ENCODE results near the gene MED26. TPM values are rescaled to one million over a fixed set of nuclear protein-coding genes. Genes with fewer than 3 reads are reported as not detected.

Gene MED26
- total and polyA plus RNA-seq, 2 of the 13 experiments (the other 11 are each of a cell fraction or from before 2014, with no cell fraction given), result 3.5 to 3.8 TPM

DNA sequence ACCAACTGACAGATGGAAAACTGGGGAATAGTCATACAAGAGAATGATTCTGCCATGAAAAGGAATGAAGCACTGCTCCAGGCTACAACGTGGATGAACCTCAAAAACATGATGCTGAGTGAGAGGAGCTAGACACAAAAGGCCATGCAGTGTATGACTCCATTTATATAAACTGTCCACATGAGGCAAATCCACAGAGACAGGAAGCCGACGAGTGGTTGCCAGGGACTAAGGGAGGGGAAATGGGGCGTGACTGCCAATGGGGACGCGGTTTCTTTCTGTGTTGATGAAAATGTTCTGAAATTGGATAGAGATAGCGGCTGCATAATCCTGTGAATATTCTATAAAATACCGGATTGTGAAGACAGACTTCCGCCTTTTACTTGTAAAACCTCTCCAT, 21.7 kb upstream of the MED26 start:
- FAIRE-seq (no peak), DNase-seq (ENCODE audit: low spot score) (no peak), ATAC-seq (no peak)
- H3K27me3 ChIP-seq (ENCODE audit: control insufficient read depth in 1 of 2, insufficient read depth in 2 of 2, low read length in 2 of 2), result no peaks in the 10 kb centered on the region
- H3K9ac ChIP-seq (ENCODE audit: insufficient read depth, low read depth, low read length), result no peak overlapping the region
- peaks cover 21 to 54% of the 10 kb centered on the region in 2 experiments for H3K36me3 ChIP-seq (replicated peaks in 1 of 2; ENCODE audit: control insufficient read depth in 1 of 2, insufficient read depth in 2 of 2, low read length in 2 of 2)
- no peaks in the 10 kb centered on the region for H3K4me1 ChIP-seq (ENCODE audit: insufficient read depth, low read length)
- in situ Hi-C loops (cut with HindIII; ENCODE audit: extremely low pct_ligation_motif_present, low pct_unique_long_range_greater_than_20kb), result no loop called here
- H3K79me2 ChIP-seq (ENCODE audit: insufficient read depth, low read length), result peaks cover 7% of the 10 kb centered on the region
- WGBS (ENCODE audit: low lambda C conversion rate), result 99% methylated on average over 9 of the region's 9 CpGs
- H2AFZ ChIP-seq (ENCODE audit: low read length), result no peak overlapping the region
- intact Hi-C loops (cut with micrococcal nuclease; ENCODE audit: unreplicated experiment), result no loop called here
- H4K20me1 ChIP-seq (ENCODE audit: insufficient read depth, low read length), result no peaks in the 10 kb centered on the region
- ChIA-PET POLR2A (interaction anchor here (1.9 kb wide), 1 partner anchor 11 kb away, joined by 9 read pairs; the partner anchor contains the start of gene TMEM38A), CTCF (ENCODE audit: low intra/inter-chr PET ratio, low total read pairs) (no interaction called here)
- no peak overlapping the region for H3K27ac ChIP-seq (ENCODE audit: extremely low read length, insufficient read depth, low read length)
- no TSS peak for BruUV-seq (replicated peaks)
- H3K9me3 ChIP-seq (ENCODE audit: low read length), result no peaks in the 10 kb centered on the region
- TF ChIP-seq NR2F1 (CRISPR knock-in tag; IDR thresholded peaks at IDR 0.05), result no peak
- TF ChIP-seq EP300 (IDR thresholded peaks at IDR 0.05; ENCODE audit: low read depth in 2 of 2, low read length in 2 of 2), result no peak
- no peak for TF ChIP-seq EP300 (CRISPR knock-in tag; IDR thresholded peaks at IDR 0.05; ENCODE audit: borderline replicate concordance)
- TF ChIP-seq JUND (CRISPR knock-in tag; IDR thresholded peaks at IDR 0.05), result no peak
- no peak for TF ChIP-seq NAIF1 (CRISPR knock-in tag; IDR thresholded peaks at IDR 0.05; ENCODE audit: borderline replicate concordance)
- TF ChIP-seq CREB1 (IDR thresholded peaks at IDR 0.05), result no peak
- no peak for TF ChIP-seq CREB1 (CRISPR knock-in tag; IDR thresholded peaks at IDR 0.05)
- TF ChIP-seq ZNF263 (CRISPR knock-in tag; IDR thresholded peaks at IDR 0.05), result no peak
- TF ChIP-seq, protein P1, sequence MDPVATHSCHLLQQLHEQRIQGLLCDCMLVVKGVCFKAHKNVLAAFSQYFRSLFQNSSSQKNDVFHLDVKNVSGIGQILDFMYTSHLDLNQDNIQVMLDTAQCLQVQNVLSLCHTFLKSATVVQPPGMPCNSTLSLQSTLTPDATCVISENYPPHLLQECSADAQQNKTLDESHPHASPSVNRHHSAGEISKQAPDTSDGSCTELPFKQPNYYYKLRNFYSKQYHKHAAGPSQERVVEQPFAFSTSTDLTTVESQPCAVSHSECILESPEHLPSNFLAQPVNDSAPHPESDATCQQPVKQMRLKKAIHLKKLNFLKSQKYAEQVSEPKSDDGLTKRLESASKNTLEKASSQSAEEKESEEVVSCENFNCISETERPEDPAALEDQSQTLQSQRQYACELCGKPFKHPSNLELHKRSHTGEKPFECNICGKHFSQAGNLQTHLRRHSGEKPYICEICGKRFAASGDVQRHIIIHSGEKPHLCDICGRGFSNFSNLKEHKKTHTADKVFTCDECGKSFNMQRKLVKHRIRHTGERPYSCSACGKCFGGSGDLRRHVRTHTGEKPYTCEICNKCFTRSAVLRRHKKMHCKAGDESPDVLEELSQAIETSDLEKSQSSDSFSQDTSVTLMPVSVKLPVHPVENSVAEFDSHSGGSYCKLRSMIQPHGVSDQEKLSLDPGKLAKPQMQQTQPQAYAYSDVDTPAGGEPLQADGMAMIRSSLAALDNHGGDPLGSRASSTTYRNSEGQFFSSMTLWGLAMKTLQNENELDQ (CRISPR knock-in tag; IDR thresholded peaks at IDR 0.05; ENCODE audit: borderline replicate concordance), result no peak
- TF ChIP-seq ZNF773 (CRISPR knock-in tag; IDR thresholded peaks at IDR 0.05; ENCODE audit: borderline replicate concordance), result no peak
- no peak for TF ChIP-seq ZNF12 (CRISPR knock-in tag; IDR thresholded peaks at IDR 0.05)
- no peak for TF ChIP-seq IRX3 (CRISPR knock-in tag; IDR thresholded peaks at IDR 0.05; ENCODE audit: borderline replicate concordance, low read depth)
- no peak for TF ChIP-seq NFE2L1 (CRISPR knock-in tag; IDR thresholded peaks at IDR 0.05; ENCODE audit: borderline replicate concordance)
- no peak for TF ChIP-seq FOXA3 (CRISPR knock-in tag; IDR thresholded peaks at IDR 0.05)
- peak; percentile 45; the same call in 1 of the 2 replicates for TF ChIP-seq RBFOX2 (IDR thresholded peaks at IDR 0.05; ENCODE audit: low read depth, low read length)
- TF ChIP-seq POLR2A (IDR thresholded peaks at IDR 0.05; ENCODE audit: insufficient read depth in 1 of 2, low read depth in 2 of 2, low read length in 2 of 2), result 0 out of 4 replicates have a peak, but pooled peaks of 1 of the 2 experiments have one; percentile 25
- H3K4me2 ChIP-seq (ENCODE audit: low read depth, low read length), result no peak overlapping the region
- H3K4me3 ChIP-seq (replicated peaks in 1 of 3; ENCODE audit: insufficient read depth in 1 of 3, low read depth in 2 of 3, low read length in 3 of 3), result no peak overlapping the region
